GM19351 (cell line): ENCODE results near the gene CLDN14.

ENCODE experiments used
- ATAC-seq: cut with Tn5 transposase; IDR thresholded peaks from one replicate; pipeline ENCODE4 v1.9.1; 2021; ENCODE audit warnings: mild to moderate bottlenecking, moderate library complexity; ENCODE audit not compliant: unreplicated experiment

Gene CLDN14

DNA sequence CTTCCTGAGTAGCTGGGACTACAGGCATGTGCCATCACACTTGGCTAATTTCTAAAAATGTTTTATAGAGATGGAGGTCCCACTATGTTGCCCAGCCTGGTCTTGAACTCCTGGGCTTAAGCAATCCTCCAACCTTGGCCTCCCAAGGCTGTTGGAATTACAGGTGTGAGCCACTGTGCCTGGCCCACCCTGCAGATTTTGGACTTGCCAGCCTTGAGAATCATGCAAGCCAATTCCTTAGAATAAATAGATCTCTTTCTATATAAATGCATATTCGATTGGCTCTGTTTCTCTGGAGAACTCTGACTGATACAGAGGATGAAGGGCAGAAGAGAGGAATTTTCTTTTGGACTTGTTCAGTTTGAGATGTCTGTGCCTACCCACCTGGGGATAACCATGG, 6.7 kb downstream of the CLDN14 start:
- no peak for ATAC-seq

DNA sequence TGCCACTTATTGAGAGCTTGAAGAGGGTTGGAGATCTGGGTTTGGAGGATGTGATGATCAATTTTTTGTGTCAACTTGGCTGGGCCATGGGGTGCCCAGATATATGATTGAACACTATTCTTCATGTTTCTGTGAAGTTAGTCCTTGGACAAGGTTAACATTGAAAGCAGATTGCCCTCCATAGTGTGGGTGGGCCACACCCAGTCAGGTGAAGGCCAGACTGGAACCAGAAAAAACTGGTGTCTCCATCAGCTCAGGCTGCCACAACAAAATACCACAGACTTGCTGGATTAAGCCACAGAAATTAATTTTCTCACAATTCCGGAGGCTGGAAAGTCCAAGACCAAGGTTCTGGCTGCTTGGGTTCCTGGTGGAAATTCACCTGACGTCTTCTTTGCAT, 7.5 kb downstream of the CLDN14 start:
- no peak for ATAC-seq

- ATAC-seq: peak; percentile 81
These were observed 8.6 kb downstream of the CLDN14 start for GRCh38 chr21:36471254-36471723.

DNA sequence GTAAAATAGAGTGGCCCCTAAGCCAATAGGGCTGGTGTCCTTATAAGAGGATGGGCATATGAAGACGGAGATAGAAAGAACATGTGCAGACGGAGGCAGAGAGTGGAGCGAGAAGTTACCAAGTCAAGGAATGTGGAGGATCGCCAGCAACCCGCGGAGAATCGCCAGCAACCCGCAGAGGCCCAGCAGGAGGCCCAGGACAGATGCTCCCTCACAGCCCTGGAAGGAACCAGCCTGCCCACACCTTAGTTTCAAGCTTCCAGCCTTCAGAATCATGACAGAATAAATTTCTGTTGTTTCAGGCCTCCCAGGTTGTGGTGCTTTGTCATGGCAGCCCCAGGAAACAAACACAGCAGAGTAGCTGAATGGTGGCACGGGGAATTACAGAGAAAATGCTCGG, 9.6 kb downstream of the CLDN14 start:
- ATAC-seq: no peak

GRCh38 chr21:36466061-36466511, 13.8 kb downstream of the CLDN14 start:
- no peak for ATAC-seq

GRCh38 chr21:36465478-36465877, 14.4 kb downstream of the CLDN14 start:
- ATAC-seq: no peak

GRCh38 chr21:36464590-36464989, 15.3 kb downstream of the CLDN14 start:
- ATAC-seq: no peak

DNA sequence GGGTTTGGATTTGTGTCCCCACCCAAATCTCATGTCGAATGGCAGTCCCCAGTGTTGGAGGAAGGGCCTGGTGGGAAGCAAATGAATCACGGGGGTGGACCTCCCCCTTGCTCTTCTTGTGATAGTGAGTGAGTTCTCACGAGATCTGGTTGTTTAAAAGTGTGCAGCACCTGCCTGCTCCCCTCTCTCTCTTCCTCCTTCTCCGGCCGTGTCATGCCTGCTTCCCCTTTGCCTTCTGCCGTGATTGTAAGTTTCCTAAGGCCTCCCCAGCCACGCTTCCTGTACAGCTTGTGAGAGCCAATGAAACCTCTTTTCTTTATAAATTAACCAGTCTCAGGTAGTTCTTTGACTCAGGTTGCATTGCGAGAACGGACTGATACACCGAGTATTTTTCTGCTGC, 15.9 kb downstream of the CLDN14 start:
- no peak for ATAC-seq

DNA sequence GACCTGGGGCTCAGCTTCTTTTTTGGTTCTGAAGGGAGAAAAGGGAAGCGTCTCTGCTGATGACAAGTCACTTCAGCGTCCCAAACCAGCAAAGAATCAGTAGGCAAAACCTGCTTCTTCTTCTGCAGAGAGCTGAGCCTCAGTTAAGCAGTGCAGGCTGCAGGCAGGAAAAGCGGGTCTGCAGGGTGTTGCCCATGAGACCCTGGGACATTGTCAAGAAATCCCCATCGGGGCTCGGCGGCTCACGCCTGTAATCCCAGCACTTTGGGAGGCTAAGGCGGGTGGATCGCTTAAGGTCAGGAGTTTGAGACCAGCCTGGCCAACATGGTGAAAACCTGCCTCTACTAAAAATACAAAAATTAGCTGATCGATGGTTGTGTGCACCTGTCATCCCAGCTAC, 16.7 kb downstream of the CLDN14 start:
- ATAC-seq: no peak

- no peak for ATAC-seq
These were observed 17.9 kb downstream of the CLDN14 start for GRCh38 chr21:36461918-36462486.

- ATAC-seq: no peak
These were observed 18.5 kb downstream of the CLDN14 start for GRCh38 chr21:36461277-36461917.

DNA sequence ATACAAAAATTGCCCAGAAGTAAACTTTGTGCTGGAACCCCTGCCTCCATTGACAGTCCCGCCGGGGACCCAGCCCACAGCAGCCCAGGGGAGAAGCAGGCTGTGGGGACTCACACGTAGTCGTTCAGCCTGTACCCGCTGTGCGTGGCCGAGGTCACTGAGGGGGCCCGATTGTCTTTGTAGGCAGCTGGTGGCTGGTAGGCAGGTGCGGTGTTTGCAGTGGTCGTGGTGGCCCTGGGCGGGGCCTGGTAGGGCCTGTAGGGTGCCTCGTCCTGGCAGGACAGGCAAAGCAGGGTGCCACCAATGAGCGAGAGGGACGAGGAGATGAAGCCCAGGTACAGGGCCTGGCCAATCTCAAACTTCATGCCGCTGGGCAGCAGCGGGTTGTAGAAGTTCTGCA, 19.1 kb downstream of the CLDN14 start:
- ATAC-seq: no peak

- no peak for ATAC-seq
These were observed 20.8 kb downstream of the CLDN14 start for GRCh38 chr21:36459098-36459497.

DNA sequence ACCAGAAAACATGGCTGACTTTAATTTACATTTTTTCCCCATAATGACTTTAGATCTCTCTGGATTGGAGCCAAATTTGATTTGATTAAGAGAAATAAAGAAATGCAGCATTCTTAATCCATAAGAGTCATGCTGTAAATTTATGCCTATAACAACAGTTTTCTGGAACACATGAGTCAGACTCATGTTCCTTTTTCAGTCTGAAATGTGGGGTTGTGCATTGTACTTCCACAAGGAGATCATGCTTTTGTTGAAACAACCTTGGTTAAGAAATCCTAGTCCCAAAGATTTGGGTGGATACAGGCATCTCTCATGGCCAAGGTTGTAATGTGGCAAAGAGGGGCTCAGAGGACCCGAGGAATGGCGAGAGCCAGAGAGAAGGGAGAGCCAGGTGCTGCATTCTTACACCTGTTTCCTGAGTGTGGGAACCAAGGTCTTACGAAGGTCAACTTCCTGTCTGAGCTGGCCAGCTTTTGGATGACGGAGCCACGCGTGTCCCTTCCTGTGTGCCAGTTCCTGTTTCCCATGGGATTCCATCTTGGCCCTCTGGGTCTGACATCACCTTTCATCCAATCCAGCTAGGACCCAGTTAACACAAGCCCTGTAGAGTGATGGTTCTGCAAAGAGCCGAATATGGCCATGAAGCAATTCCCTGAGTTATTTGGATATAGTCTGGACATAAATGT, 23.1 kb downstream of the CLDN14 start:
- ATAC-seq: no peak

- ATAC-seq: no peak
These were observed 25.2 kb downstream of the CLDN14 start for GRCh38 chr21:36454706-36455105.

DNA sequence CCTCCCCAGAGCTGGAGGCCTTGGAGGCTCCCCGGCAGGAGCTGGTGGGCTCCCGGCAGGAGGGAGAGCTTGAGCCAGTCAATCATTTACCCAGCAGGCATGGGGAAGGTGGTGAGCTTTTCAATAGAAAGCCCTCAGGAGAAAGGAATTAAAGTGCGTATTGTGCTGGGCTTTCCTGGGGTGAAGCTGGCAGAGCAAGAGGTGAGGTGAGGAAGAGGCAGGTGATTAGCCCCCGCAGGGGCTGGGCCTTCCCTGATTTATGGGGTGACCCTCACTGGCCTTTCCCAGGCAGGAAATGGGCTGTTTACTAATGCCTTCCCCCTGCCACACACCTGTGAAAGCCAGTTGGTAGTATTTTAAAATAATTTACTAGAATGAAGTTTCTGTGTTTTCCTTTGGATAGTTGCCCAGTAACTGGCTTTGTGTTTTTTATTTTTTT, 25.8 kb downstream of the CLDN14 start:
- no peak for ATAC-seq

DNA sequence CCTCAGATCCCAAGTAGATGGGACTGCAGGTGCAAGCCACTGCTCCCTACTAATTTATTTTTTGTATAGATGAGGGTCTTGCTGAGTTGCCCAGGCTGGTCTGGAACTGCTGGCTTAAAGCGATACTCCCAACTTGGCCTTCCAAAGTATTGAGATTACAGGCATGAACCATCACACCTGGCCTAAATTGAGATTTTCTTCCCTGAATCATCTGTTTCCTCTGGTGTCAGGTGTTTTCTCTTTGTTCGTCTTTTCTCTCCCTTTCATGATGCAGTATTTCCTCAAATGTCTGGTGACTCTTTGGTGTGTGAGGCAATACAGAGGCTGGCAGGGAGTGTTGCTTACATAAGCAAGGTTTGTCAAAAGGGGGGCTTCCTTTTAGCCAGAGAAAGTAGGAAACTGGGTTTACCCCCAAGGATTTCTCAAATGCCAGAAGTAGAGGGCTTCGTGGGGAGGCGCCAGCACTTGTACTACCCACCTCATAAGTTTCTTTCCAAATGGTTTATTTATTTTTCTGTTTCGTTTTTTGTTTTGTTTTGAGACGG, 27.6 kb downstream of the CLDN14 start:
- ATAC-seq: no peak

DNA sequence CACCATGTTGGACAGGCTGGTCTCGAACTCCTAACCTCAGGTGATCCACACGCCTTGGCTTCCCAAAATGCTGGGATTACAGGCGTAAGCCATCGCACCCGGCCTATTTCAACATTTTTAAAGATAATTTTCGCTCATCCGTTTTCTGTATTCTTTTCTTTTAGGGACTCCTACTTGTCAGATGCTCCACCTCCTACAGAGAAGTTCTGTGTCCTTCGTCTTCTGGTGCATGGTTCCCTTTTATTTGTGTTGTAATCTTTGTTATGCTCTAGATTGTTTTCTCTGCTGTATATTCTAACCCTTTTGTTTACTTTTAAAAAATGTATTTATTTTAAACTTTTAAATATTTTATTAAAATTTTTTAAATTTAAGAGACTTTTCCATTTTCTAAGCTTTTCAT, 28.4 kb downstream of the CLDN14 start:
- ATAC-seq: no peak

GRCh38 chr21:36450511-36450910, 29.4 kb downstream of the CLDN14 start:
- no peak for ATAC-seq

DNA sequence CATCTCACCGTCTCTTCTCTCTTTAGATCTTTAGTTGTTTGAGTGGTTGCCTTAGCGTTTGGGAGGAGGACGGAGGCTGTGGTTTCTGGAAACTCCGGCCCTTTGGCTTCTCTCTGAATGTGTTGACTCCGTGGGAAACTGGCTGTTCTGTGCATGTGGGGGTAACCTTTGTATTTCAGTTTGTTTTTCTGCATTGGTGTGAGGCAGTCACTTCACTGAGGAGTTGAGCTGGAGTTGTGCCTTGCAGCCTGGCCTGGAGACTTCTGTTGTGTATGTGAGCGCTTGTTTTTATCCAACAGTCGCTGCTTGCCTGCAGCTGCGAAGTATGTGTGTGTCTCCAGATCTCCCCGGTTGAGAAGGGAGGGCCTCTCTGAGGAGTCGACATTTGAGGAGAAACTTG, 33.6 kb downstream of the CLDN14 start:
- no peak for ATAC-seq

- ATAC-seq: no peak
These were observed 38.2 kb downstream of the CLDN14 start for GRCh38 chr21:36441715-36442114.

DNA sequence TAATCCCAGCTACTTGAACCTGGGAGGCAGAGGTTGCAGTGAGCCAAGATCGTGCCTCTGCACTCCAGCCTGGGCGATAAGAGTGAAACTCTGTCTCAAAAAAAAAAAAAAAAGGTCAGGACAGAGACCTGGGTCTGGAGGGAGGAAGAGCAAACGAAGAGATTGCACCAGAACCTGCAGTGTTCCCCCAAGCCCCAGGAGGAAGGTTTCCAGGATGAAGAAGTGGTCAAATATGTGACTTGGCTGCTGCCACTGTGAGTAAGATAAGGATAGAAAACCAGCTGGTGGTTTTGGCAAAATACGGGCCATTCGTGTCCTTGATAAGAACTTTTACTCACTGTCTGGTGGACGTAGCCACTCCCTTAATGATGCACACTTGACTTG, 42.2 kb downstream of the CLDN14 start:
- ATAC-seq: no peak
